HG02571 (cell line): ENCODE measurements around the gene PAK4.
"Not testable (repeated sequence)": the region's sequence is repeated elsewhere in the genome, so short reads cannot be mapped to it uniquely, and the experiment has no call there.

ENCODE experiments used
- ATAC-seq: cut with Tn5 transposase; IDR thresholded peaks from one replicate; pipeline ENCODE4 v1.9.1; 2021; ENCODE audit warnings: mild to moderate bottlenecking, moderate library complexity; ENCODE audit not compliant: unreplicated experiment

The PAK4 gene

DNA sequence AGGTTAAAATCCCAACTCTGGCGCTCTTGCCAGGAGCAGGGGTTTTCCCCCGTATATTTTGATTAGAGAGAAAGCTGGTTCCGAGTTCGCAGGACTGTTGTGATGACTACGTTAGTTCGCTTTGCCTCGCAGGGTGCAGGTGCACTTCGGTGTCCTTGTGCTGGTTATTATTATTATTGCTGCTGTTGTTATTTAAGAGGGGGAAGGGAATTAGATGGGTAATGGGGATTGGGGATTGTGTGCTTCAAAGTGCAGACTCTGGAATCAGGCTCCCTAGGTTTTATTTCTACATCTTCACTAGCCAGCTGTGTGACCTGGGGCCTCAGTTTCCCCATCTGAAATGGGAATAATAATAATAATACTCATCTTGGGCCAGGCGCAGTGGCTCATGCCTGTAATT, 26.2 kb upstream of the PAK4 start:
- ATAC-seq: no peak

DNA sequence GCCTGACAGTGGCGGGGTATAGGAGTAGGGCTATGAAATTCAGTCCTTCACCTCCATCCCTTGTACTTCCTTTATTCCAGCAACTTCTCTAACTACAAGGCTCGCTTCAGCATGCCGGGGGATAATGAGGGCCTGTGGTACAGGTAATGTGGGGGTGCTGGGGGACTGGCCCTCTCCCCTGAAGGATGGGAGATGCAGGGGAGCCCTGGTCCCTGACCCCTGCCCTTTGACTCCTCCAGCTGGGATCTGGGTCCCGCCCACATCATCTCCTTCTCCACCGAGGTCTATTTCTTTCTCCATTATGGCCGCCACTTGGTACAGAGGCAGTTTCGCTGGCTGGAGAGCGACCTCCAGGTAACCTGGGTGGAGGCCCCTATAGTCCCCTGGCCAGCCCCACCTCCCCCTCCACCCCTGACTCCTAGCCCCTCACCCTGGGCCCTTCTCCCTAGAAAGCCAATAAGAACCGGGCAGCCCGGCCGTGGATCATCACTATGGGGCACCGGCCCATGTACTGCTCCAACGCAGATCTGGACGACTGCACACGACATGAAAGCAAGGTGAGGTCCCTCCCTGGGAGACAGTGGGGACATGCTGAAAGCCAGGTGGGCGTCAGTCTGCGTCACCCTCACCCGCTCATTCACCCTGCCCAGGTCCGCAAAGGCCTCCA, 25.0 kb upstream of the PAK4 start:
- no peak for ATAC-seq

DNA sequence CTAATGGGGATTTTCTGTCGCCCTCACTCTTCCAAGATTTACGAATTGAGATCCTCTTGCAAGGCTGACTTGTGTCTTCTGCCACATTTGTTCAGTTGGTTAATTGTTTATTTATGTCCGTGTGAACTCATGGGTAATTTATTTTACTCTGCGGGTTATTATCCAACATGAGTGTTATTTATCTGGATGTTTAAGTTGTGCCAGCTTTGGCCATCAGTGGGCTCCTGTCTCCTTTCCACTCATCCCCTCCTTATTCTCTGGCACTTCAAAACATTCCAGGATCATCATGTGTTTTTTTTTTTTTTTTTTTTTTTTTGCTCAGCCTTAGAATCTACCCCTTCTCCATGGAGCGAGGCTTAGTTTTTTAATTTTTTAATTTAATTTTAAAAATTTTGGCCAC, 22.4 kb upstream of the PAK4 start:
- ATAC-seq: no peak

DNA sequence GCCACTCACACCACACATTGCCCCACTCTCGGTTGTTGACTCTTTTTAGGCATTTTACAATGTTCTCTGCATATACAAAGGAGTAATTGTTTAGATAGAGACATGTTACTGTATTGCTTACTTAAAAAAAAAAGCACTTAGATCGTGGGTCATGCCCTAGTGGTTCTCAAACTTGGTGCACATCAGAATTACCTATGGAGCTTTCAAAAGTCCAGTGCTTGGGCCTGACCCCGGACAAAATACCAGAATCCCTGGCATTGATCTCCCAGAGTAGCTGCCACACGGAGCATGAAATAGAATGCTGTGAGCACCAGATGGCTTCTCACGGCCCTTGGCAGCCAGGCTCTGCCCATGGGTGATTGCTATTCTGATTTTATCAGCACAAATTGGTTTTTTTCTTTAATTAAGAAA, 21.4 kb upstream of the PAK4 start:
- no peak for ATAC-seq

DNA sequence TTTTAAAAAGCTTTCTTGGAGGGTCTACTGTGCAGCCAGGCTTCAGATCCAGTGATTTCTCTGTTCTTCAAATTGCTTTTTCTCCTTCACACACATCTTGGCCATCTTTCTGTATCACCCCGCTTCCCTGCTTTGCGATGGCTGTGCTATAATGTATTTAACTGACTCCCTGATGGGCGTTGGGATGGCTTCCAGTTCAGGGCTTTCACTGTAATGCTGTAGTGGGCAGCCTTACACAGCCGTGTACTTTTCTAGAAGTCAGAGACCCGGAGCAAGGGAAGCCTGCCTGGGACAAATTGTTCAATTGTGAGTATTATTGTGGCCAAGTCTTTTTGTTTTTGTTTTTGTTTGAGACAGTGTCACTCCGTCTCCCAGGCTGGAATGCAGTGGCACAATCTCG, 19.4 kb upstream of the PAK4 start:
- ATAC-seq: no peak

DNA sequence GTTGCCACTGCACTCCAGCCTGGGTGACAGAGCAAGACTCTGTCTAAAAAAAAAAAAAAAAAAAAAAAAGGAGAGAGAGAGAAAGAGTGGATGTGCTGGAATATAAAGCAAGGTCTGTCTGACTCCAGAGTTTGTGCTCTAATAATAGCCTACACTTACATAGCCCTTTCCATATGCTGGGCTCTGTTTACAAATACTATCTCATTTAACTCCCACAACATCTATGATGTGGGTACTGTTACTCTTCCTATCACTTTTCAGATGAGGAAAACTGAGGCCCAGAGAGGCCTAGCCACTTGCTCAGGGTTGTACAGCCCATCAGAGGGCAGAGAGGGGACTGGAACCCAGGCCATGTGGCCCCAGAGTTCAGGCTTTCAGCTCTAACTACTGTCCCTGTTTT, 15.9 kb upstream of the PAK4 start:
- no peak for ATAC-seq

DNA sequence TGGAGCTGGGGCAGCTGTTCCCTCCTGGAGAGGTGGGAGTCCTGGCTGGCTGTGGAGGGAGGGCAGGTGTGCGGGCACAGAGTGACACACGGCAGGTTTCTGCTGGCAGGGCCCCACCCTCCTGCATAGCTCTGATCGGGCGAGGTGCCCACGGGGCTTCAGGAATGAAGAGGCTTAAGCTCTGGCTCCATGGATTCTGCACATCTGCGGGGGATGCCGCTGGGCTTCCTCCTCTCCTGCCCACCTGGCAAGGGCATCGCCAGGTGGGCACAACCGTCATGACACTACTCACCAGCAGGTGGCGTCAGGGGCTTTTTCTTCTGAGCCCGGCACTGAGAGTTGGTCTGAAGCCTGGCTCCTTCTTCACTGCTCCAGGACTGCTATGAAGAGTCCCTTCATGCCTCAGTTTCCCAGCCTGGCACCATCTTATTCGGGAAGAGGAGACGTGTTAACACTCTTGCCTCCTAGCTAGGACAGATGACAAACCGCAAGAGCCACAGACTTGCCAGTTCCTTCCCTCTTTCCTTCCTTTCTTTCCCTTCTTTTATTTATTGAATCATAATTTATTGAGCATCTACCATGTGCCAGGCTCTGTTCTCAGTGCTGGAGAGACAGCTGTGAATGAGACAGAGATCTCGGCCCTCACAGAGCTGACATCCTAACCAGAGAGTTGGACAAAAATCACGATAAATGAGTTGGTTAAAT, 15.2 kb upstream of the PAK4 start:
- no peak for ATAC-seq

DNA sequence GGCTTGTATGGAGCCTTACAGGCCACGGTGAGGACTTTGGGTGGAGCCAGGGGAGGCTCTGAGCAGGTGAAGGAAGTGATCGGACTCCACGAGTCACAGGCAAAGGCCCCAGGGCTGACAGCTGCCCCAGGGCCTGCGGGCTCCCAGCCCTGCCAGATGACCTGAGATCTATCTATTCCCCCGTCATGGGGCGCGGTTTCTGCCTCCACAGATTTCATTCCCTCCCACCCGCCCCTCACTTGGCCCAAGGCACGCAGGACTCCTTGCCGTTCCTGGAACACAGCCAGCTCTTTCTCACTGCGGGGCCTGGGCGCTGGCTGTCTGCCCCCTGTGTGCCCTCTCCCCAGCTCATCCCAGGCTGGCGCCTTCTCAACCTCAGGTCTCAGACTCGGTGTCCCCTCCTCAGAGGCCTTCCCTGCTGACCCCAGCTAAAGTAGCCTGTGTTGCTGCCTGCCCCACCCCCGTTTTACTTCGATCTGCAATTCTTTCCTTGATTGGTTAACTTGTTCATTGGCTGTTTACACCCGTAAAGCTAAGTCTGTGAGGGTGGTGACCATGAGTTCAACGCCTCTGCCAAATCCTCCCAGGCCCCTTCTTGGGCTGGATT, 13.9 kb upstream of the PAK4 start:
- ATAC-seq: no peak

DNA sequence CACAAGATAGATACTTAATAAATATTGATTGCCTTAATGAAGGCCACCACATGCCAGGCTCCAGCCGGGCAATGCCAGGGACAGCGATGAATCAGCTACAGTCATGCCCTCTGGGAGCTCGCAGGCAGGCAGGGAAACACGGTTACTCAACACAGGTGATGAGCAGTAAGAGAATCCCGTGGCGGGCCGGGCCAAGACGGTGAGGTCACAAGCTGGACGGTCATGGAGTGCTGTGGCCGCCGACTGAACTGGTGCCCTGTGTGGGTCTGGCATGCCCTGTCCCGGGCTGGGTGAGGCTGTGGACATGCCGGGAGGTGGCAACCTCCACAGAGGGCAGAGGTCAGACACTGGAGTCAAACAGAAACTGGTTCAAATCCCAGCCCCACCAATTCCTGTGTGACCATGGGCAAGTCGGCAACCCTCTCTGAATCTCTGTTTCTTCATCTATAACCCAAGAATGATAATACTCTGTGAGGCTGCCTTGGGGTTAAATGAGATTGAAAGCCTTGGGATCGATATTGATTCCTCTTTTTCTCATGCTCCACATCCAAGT, 13.2 kb upstream of the PAK4 start:
- ATAC-seq: no peak

DNA sequence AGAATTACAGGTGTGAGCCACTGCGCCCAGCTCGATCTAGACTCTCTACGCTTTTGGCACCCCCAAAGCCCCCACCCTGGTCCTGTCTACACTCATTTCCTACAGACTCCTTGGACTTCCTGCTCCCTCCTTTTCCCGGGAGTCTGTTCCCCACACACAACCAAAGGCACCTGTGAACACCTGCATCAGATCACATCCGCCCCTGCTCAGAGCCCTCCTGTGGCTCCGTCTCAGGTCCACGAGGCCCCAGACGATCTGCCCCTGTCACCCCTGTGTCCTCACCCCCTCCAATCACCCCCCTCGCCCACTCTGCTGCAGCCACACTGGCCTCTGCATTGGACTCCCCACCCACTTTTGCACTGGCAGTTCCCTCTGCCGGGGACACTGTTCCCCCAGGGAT, 12.4 kb upstream of the PAK4 start:
- ATAC-seq: no peak

DNA sequence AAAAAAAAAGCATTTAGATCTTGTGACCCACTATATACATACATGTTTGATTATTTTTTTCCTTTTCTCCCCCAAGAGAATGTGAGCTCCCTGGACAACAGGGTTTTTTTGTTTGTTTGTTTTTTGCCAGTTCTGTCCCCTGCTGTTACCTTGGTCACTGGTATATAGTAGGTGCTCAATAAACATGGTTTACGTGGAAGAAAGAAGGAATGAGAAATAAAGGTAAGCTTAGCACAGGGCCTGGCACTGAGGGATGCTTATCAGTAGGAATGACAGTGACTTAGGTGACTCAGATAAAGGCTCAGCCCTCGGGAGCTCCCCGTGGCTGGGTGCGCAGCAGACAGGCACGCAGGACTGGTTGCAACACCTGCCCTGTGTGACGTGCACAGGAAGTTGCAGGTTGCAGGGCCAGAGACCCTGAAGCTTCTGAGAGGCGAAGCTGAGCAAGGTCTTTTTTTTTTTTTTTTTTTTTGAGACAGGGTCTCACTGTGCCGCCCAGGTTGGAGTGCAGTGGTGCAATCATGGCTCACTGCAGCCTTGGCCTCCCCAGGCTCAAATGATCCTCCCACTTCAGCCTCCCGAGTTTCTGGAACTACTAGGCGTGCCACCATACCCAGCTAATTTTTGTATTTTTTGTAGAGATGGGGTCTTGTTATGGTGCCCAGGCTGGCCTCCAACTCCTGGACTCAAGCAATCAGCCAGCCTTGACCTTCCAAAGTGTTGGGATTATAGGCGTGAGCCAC, 10.3 kb upstream of the PAK4 start:
- no peak for ATAC-seq

DNA sequence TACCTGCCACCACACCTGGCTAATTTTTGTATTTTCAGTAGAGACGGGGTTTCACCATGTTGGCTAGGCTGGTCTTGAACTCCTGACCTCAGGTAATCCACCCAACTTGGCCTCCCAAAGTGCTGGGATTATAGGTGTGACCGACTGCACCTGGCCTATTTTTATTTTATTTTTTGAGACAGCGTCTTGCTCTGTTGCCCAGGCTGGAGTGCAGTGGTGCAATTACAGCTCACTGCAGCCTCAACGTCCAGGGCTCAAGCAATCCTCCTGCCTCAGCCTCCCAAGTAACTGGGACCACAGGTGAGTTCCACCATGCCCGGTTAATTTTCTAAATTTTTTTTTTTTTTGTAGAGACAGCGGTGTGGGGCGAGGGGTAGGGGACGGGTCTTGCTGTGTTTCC, 8.6 kb upstream of the PAK4 start:
- not testable (repeated sequence) for ATAC-seq

DNA sequence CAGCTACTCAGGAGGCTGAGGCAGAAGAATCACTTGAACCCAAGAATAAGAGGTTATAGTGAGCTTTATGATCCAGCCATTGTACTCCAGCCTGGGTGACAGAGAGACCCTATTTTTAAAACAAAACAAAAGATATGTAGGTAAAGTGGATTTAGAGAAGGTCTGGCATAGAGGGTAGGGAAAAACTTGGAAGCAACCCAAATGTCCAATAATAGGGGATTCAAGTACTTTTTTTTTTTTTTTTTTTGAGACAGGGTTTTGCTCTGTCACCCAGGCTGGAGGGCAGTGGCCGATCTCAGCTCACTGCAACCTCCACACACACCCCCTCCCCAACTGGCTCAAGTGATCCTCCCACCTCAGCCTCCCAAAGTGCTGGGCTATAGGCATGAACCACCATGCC, 5.8 kb upstream of the PAK4 start:
- ATAC-seq: no peak

DNA sequence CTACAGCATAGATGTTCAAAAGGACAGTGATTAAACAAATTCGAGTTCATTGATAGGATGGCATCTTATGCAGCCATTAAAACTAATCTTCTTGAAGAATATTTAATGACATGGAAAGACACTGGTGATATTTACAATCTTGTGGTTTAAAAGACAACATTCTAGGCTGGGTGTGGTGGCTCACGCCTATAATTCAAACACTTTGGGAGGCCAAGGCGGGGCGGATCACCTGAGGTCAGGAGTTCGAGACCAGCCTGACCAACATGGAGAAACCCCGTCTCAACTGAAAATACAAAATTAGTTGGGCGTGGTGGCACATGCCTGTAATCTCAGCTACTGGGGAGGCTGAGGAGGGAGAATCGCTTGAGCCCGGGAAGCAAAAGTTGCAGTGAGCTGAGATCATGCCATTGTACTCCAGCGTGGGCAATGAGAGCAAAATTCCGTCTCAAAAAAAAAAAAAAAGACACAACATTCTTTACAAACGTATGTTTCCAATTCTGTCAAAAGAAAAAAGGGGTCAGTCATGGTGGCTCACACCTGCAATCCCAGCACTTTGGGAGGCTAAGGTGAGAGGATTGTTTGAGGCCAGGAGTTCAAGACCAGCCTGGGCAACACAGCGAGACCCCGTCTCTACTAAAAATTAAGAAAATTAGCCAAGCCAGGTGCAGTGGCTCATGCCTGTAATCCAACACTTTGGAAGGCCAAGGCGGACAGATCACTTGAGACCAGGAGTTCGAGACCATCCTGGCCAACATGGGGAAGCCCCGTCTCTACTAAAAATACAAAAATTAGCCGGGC, 2.5 kb upstream of the PAK4 start:
- no peak for ATAC-seq

DNA sequence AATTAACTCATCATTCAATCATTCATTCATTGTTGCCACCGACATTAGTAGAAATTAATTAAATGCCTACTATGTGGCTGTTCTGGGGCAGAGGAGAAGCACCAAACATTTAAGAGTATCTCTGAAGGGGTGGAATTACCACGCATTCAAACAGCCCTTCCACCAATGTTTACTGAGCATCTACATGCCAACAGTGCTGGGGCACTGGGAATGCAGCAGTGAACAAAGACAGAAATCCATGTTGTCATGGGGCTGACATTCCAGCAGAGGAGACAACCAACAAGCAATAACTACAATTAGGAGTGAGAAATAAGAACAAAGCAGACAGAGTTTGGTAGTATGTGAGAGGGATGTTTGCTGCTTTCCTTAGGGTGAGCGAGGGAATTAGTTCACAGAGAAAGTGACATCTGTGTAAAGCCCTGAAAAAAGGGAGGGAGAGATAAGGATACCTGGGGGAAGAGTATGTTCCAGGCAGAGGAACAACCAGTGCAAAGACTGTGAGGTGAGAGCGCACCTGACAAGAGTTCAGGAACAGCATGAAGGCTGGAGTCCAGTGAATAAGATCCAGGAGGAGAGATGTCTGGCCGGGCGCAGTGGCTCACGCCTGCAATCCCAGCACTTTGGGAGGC, 1.3 kb upstream of the PAK4 start:
- no peak for ATAC-seq

DNA sequence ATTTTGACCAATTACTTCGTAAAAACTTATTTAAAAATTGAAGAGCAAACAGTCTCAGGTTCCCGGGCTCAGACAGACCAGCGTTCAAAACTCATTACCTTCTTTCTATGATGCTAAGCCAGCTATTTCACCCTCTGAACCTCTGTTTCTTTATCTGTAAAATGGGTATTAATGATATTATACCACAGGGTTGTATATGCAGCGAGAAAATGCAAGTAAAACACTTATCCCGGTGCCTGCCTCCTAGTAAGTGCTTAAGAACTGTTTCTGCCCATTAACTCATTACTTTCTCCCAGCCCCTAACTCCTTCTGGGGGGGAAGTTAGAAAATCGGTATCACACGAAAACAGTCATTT, 410 bp upstream of the PAK4 start:
- no peak for ATAC-seq

DNA sequence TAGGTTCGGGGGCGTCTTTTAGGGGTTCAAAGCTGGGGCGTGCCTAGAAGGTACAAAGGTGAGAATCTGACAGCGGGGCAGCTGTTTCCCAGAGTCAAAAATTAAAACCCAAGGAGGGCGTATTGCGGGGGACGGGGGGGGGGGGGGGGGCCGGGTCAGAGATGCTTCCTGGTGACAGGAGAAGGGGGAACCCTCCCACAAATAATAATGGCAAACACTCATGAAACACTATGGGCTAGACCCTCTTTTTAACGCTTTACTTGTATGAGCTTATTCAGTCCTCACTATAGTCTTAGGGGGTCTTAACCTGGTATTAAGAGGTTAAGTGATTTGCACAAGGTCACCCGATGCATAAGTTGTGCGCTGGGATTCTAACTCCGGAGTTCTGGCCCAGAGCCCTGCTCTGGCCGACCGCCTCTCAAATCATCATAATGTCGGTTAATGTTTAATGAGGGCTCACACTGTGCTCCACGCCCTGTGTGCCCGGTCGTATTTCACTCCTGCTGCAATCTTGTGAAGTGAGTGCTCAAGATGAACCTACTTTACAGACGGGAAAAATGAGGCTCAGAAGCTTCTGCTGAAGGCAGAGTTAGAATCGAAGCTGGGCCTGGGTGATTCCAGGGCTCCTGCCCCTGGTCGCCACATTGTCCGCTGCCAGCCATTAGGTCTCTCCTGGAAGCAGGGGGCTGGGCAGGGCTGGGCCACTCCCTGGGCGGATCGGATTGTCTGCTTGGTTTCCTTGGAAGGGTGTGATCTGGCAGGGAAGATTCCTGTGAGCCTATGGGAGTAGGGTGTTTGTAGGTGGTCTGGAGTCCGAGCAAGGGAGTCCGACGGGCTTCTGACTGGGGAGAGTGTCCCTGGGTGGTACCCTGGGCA, 964 bp downstream of the PAK4 start:
- ATAC-seq: no peak

DNA sequence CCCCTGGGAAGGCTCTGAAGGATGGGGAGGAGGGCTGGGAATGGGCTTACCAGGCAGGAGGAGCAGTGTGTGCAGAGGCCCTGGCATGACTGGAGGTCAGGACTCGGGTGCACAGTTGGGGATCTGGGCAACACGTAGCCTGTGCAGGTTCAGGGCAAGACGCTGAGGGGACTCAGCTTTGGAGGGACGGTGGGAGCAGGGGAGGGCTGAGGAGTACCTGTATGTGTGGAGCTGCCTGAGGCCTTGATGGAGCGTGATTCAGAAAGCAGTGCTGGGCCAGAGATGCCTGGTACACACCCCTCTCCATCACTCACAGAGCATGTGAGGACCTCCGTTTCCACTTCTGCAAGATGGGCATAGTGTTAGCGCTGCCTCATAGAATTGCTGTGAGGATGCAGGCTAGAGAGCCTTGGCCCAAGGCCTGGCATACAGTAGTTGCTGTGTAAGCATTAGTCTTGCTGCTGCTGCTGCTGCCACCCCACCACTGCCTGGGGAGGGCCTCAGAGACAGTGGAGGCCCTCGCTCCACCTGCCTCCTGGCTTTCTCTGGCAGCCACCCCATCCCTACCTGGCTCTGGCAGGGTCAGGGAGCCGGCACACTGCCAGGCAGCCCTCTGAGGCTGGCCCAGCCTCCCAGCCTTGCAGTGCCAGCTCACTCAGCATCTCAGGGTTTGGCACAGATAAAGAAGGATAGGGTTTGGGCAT, 2.4 kb downstream of the PAK4 start:
- no peak for ATAC-seq
